GM08714 (cell line): Measurements from ENCODE around the gene MYZAP.

ENCODE experiments used
- H3K4me3 ChIP-seq: fragments of 200-500 bp; sonication (Bioruptor generic); 2 replicates; pipeline ENCODE4 v1.5.1; 2014; ENCODE audit warnings: mild to moderate bottlenecking, low read length, inconsistent platforms
- ZNF274 ChIP-seq: IDR thresholded peaks from 2 replicates; pipeline ENCODE4 v1.6.1; 2012; ENCODE audit warnings: mild to moderate bottlenecking, low read depth, low read length

Gene MYZAP

DNA sequence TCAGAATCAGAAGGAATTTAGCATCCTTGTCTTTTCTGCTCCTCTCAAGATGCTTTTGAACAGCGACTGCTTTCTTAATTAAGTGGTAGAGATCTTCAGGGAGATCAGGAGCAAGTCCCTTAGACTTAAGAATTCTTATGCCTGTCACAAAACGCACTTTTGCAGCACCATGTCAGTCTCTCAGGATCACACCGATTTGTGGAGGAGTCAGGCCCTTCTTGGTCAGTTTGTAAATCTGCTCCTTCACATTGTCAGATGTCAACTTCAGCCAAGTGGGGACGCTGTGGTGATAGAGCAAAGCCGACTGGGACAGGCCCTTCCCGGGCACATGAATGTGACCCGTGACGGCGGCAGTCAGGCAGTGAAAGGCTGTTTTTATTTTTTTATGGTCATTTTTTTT, 35.7 kb upstream of the MYZAP start:
- H3K4me3 ChIP-seq = no peak overlapping the region
- no peak for TF ChIP-seq ZNF274

DNA sequence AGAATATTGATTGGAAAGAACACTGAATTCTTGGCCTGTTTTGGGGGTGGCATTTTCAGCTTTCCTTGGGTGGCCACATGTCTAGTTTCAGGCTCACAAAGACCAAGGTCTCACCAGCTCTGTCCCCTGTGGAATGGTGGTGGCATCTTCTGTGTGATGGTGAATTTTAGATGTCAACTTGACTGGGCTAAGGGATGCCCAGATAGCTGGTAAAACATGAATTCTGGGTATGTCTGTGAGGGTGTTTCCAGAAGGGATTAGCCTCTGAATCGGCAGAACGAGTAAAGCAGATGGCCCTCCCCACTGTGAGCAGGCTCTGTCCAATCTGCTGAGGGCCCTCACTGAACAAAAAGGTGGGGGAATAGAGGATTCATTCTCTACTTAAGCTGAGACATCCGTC, 34.4 kb upstream of the MYZAP start:
- H3K4me3 ChIP-seq = no peak overlapping the region
- TF ChIP-seq ZNF274 = no peak

DNA sequence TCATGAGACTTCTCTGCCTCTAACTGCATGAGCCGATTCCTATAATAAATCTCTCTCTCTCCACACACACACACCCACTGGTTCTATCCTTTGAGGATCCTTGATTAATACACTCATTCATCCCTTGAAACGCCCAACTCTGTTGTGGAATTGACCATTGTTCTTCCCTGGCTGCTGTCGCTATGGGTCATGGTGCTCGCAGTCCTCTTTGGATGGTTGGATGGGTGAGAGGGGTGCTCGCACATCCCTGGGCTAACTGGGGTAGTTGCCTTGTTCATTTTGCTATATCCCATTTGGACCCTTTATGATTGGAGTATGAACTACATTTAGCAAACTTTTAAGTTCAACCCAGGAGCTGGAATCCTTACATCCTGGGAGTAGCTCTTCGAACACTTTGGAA, 33.9 kb upstream of the MYZAP start:
- TF ChIP-seq ZNF274 = no peak
- no peak overlapping the region for H3K4me3 ChIP-seq

DNA sequence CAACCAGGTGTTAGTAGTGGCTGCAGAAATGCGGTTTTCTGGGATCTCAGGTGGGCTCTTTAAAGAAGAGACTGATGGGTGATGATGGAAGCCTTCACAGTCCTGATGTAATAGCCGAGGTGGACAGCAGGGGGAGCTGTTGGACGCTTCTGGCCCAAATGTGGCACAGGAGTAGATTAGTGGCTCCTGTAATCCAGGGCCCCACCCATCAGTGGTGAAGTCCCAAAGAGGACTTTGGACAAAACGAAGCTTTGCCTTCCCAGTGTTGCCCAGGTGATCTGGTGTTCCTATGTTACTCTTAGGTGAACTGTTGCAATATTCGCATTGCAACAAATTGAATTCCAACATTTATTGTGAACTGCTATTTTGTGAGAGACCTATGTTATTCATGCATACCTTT, 31.8 kb upstream of the MYZAP start:
- no peak for TF ChIP-seq ZNF274
- H3K4me3 ChIP-seq = no peak overlapping the region

DNA sequence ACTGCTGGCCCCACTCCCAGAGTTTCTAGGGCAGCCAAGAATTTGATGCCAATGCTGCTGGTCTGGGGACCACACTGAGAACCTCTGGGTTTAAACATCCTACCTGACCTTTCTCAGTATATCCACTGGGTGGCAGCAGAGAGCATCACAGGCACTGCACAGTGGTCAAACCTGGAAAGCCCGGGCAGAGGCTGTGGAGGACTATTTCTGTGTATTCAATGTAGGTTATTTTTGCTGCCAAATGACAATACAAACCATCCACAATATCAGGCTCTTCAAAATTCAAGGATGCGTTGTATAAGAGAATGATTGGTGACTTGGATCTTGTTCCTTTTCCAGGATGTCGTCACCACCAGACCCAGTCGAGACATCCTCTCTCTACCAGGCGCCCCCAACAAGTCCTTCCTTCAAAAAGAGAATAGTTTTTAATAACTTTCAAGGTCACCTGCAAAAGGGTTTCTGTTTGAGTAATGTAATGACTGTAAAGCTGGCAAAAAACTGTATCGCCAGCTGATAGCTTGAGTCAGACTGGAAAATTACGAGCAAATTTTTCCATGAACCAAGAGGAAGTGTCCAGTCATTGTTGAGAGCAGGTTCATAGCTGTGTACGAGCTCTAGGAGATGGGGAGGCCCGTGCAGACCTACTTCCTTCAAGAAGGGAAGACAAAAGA, 30.5 kb upstream of the MYZAP start:
- no peak overlapping the region for H3K4me3 ChIP-seq
- no peak for TF ChIP-seq ZNF274

DNA sequence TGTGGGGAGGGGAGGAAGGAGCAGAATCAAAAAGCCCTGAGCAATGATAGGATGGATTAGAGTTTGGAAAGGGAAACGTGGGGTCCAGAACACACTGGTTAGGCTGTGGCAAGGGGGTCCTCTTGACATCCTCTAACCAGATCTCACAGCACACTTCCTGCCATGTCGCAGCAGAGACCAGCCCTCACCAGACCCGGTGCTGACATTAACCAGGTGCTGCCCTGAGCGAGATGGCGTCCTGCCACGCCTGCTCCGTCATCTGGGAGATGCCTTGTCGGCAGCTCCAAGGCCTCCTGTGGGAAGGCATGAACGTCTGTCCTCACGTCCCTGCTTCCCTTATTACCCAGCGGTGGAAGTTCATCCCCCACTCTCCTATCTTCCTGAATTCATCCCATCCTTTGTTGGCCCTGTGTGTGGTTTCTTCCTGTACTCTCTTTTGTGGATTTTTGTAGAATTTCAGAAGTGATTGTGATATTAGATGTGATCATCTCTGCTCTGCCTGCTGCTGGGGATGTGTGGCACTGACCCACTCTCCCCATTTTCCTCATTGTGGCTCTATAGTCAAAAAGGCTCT, 29.4 kb upstream of the MYZAP start:
- H3K4me3 ChIP-seq = no peak overlapping the region
- no peak for TF ChIP-seq ZNF274

DNA sequence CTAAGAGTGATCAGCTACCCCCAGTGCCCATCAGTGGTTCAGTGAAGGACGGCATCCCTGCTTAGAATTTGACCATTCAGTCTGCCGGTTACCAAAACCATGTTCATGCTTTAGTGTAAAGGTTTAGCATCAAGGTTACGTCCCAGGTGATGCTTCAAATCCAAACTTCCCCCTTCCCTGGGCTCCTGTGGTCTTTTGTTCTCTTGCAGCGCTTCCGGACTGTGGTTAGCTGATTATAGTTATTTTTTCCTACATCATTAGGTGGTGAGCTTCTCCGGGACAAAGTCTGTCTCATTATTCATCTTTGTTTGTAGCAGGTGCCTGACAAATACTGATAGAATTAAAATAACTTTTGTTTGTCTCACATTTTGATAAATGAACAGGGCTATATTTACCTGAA, 28.3 kb upstream of the MYZAP start:
- TF ChIP-seq ZNF274 = no peak

DNA sequence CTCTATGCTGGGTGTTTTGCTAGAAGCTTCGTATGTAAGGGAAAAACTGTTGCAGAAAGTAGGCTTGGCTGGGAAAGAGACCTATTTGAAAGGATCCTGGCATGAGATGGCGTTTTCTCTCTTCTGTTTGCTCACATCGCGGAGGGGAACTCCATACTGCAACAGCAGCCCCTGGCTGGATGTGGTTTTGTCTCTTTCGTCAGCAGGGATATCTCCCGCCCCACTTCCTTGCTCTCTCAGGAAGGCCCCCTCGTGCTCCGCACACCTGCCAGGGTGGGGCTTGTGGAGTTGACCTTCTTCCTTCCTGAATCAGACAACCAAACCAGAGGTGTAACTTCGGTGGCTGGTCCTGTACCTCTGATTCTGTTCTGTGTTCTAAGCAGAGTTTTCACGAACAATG, 26.4 kb upstream of the MYZAP start:
- H3K4me3 ChIP-seq = no peak overlapping the region
- TF ChIP-seq ZNF274 = no peak

More for the DNA sequence above, 28.3 kb upstream of the MYZAP start:
- H3K4me3 ChIP-seq = no peak overlapping the region

DNA sequence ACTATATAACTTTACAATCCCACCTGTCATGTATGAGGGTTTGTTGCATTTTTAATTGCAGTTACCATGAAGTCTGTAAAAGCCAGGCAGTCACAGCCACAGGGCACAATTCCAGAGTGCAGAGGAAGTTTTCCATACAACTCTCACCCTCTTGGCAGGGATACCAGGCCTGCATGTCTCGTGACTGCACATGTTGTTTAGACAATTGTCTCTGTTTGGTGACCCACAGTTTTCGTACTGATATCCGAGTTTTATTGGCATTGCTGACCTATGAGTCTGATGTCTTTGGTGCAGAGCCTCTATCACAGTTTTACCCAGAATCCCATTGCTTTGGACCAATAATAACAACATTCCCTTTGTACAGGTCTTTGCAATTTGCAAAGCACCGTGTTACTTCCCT, 24.9 kb upstream of the MYZAP start:
- H3K4me3 ChIP-seq = no peak overlapping the region
- no peak for TF ChIP-seq ZNF274

DNA sequence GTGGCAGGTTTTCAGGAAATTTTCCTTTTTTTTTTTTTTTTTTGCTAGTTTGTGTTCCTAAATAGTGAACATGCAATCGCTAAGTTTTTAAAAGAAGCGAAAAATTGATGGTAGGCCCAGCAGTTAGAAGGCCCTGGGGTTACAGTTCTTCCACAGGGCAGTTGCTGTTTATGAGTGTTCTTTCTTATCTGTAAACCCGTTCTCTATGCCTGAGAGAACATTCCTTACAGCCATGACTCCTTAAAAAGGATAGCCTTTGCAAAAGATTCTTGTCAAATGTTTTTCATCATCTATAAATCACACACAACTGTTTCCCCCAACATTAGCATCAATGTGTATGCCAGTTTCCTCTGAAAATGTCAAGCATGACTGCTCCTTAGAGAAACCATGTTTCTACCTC, 23.8 kb upstream of the MYZAP start:
- TF ChIP-seq ZNF274 = no peak
- H3K4me3 ChIP-seq = no peak overlapping the region

DNA sequence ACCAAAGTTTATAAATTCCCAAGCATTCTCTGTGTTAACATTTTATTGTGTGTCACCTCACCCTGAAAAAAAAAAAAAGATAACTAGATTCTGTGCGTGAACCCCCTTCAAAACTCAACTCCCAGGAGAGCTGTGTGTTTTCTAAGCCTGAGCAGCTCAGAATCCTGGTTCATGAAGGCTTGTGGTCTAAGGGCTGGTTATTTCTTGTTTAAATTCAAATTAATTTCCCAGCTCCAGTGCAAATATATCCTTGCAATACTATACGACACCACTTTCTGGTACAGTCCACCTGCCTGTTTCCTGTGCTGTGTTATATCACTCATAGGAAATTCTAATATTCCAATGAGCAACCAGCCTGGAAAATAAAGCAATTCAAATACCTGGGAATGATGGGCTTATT, 23.4 kb upstream of the MYZAP start:
- H3K4me3 ChIP-seq = no peak overlapping the region
- TF ChIP-seq ZNF274 = no peak

DNA sequence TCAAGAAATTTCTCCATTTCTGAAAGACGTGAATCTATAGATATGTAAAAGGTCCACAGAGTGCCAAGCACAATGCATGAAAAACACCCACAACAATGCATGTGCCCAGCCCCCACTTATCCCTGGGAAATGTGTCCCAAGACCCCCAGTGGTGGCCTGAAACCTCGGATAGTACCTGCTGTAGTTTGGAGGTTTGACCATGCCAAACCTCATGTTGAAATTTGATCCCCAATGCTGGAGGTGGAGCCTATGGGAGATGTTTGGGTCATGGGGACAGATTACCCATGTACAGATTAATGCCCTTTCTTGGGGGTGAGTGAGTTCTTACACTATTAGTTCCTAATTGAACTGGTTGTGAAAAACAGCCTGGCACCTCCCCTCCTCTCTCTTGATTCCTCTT, 21.4 kb upstream of the MYZAP start:
- no peak for TF ChIP-seq ZNF274
- H3K4me3 ChIP-seq = no peak overlapping the region

DNA sequence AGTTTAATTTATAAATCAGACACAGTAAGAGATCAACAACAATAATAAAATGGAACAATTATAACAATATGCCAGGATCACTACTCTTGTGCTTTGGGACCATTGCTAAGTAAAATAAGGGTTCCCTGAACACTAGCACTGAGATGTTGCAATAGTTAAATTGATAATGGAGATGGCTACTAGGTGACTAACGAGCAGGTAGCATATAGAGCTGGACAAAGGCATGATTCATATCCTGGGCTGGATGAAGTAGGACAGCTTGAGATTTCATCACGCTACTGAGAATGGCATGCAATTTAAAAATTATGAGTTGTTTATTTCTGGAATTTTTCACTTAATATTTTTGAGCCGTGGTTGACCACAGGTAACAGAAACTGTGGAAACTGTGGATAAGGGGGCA, 20.7 kb upstream of the MYZAP start:
- no peak overlapping the region for H3K4me3 ChIP-seq
- TF ChIP-seq ZNF274 = no peak

DNA sequence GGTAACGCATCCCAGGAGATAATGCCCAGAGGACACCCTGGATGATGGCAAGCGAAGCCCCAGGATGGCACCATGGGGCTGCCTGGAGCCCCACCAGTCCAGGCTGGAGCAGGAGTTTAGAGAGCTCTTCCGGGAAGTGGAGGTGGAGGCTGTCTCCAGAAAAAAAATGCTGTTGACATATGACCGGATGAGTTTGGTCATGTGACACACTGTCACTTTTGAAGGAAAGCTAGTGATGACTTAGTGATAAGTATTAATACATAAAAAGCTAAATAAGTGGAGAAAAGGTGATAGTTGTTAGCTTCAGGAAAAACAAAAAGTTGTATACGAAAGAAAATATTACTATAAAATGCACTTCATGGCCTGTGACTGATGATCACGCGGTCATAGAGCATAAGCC, 20.0 kb upstream of the MYZAP start:
- no peak overlapping the region for H3K4me3 ChIP-seq
- no peak for TF ChIP-seq ZNF274

DNA sequence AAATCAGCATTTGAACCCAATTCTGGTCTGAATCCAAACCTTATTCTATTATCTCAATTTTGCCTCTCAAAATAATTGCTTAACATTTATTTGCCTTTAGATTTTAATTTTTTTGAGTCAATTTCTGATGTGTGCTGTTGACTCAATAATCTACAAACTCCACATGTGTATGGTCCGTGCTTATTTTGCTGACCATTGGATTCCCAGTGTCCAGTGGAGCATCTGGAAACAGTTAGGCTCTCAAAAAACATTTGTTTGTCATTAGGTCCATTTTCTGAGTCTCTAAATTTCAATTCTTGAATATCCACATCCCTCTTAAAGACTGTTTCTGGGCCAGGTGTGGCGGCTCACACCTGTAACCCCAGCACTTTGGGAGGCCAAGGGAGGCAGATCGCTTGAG, 19.2 kb upstream of the MYZAP start:
- no peak overlapping the region for H3K4me3 ChIP-seq
- TF ChIP-seq ZNF274 = no peak

DNA sequence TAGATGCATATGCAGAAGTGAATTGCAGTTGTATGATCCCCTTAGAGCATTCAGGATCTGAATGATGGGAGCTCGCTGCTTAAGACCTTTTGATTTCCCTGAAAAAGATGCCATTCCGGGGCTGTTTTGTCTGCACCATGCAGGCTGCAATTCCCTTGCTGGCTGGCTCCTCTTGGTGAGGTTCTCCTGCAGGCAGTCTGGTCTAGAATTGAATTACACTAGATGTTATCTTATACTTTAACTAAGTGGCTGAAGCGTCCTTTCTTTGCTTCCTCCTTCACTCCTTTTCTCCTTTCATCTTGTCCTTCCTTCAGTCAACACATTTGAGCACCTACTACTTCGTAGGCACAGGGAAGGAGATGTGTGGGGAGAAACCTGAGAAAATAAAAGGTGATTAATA, 18.6 kb upstream of the MYZAP start:
- H3K4me3 ChIP-seq = no peak overlapping the region
- no peak for TF ChIP-seq ZNF274

DNA sequence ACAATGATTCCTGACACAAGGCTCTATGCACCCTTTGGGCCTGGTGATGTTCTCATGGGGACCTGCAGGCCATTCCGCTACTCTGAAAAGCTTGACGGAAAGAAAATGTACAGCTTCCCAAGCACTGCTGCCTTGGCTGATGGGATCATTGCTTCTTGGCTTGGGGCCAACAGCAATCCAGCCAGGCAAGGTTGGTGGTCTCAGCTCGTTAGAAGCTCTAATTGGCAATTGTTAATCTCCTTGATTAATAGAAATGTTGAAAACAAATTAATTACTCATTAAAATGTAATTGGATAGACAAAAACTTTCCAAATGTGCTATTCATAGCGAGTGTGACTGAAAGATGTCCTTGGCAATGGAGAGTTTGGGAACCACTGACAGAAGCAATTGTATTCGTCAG, 16.3 kb upstream of the MYZAP start:
- no peak for TF ChIP-seq ZNF274
- no peak overlapping the region for H3K4me3 ChIP-seq
